GM19455 (cell line): ENCODE results near the gene ZNF652.
"Not testable (repeated sequence)": the region's sequence is repeated elsewhere in the genome, so short reads cannot be mapped to it uniquely, and the experiment has no call there.

Source experiments
- ATAC-seq: cut with Tn5 transposase; IDR thresholded peaks from one replicate; pipeline ENCODE4 v1.9.1; 2021; ENCODE audit not compliant: unreplicated experiment

ZNF652 gene

GRCh38 chr17:49387498-49388289 lies 25.6 kb upstream of the ZNF652 start:
- ATAC-seq, result no peak

- no peak for ATAC-seq
Measured at GRCh38 chr17:49386373-49386772, 24.3 kb upstream of the ZNF652 start.

- ATAC-seq, result no peak
Measured at GRCh38 chr17:49384951-49385350, 22.9 kb upstream of the ZNF652 start.

GRCh38 chr17:49383060-49383459 lies 21.0 kb upstream of the ZNF652 start:
- ATAC-seq, result no peak

GRCh38 chr17:49382556-49382955 lies 20.5 kb upstream of the ZNF652 start:
- ATAC-seq, result no peak

- no peak for ATAC-seq
Measured at GRCh38 chr17:49381793-49382192, 19.7 kb upstream of the ZNF652 start.

- ATAC-seq, result no peak
Measured at GRCh38 chr17:49381033-49381432, 19.0 kb upstream of the ZNF652 start.

- ATAC-seq, result no peak
Measured at GRCh38 chr17:49379926-49380325, 17.9 kb upstream of the ZNF652 start.

GRCh38 chr17:49378311-49378710 lies 16.3 kb upstream of the ZNF652 start:
- ATAC-seq, result no peak

GRCh38 chr17:49375544-49375943 lies 13.5 kb upstream of the ZNF652 start:
- ATAC-seq, result no peak

GRCh38 chr17:49373115-49373514 lies 11.1 kb upstream of the ZNF652 start:
- ATAC-seq, result no peak

- no peak for ATAC-seq
Measured at GRCh38 chr17:49372425-49372824, 10.4 kb upstream of the ZNF652 start.

- ATAC-seq, result no peak
Measured at GRCh38 chr17:49370971-49371834, 9.2 kb upstream of the ZNF652 start.

- no peak for ATAC-seq
Measured at GRCh38 chr17:49369760-49370159, 7.7 kb upstream of the ZNF652 start.

- ATAC-seq, result no peak
Measured at GRCh38 chr17:49369089-49369488, 7.0 kb upstream of the ZNF652 start.

- ATAC-seq, result no peak
Measured at GRCh38 chr17:49365667-49366066, 3.6 kb upstream of the ZNF652 start.

GRCh38 chr17:49365126-49365525 lies 3.1 kb upstream of the ZNF652 start:
- ATAC-seq, result not testable (repeated sequence)

GRCh38 chr17:49364119-49364518 lies 2.1 kb upstream of the ZNF652 start:
- ATAC-seq, result no peak

GRCh38 chr17:49363251-49363650 lies 1.2 kb upstream of the ZNF652 start:
- ATAC-seq, result no peak

- no peak for ATAC-seq
Measured at GRCh38 chr17:49362723-49363117, 670 bp upstream of the ZNF652 start.

GRCh38 chr17:49361129-49361901 lies 735 bp downstream of the ZNF652 start:
- peak; percentile 29 for ATAC-seq

GRCh38 chr17:49360796-49361128 lies 1.3 kb downstream of the ZNF652 start:
- no peak for ATAC-seq
